Prostate gland (tissue), 2 donors: ENCODE results near the gene FANCI.

ENCODE experiments used
- CTCF ChIP-seq, 4 experiments: fragments of 200-600 bp in 2 of 4; fragments of 450-650 bp in 2 of 4; sonication (generic) in 2 of 4; IDR thresholded peaks; 1 replicate in 3 of 4; 2 replicates in 1 of 4; pipeline ENCODE4 v1.5.1; 2016 to 2019; ENCODE audit warnings: antibody characterized with exemption in 4 of 4, mild to moderate bottlenecking in 2 of 4, moderate library complexity in 2 of 4
- POLR2A ChIP-seq: fragments of 450-650 bp; IDR thresholded peaks from one replicate; pipeline ENCODE4 v1.6.1; 2016; ENCODE audit warnings: antibody characterized with exemption, mild to moderate bottlenecking
- POLR2AphosphoS5 ChIP-seq: sonication (generic); formaldehyde crosslinking; IDR thresholded peaks from one replicate; pipeline ENCODE4 v1.6.1; 2017; ENCODE audit warnings: antibody characterized with exemption

- TF ChIP-seq CTCF (IDR thresholded peaks at IDR 0.05), result no peak
- no peak for TF ChIP-seq POLR2A
- no peak for TF ChIP-seq POLR2AphosphoS5
Measured at GRCh38 chr15:89231832-89232231, 11.9 kb upstream of the FANCI start.
